HUES48 (cell line): ENCODE data around the gene TCP11L1.

Experiments
- H3K27ac ChIP-seq: one replicate; pipeline ENCODE4 v1.7.0; 2013; ENCODE audit warnings: low read depth, low read length, inconsistent platforms
- H3K27me3 ChIP-seq: 2 replicates; pipeline ENCODE4 v1.6.1; 2013; ENCODE audit warnings: mild to moderate bottlenecking, low read length; ENCODE audit not compliant: control insufficient read depth, insufficient read depth
- H3K36me3 ChIP-seq: 2 replicates; pipeline ENCODE4 v1.6.1; 2013; ENCODE audit warnings: low read length; ENCODE audit not compliant: control insufficient read depth, insufficient read depth
- H3K4me1 ChIP-seq: 2 replicates; pipeline ENCODE4 v1.6.1; 2013; ENCODE audit warnings: mild to moderate bottlenecking, low read length; ENCODE audit not compliant: control insufficient read depth, insufficient read depth
- H3K4me3 ChIP-seq: 2 replicates; pipeline ENCODE4 v1.5.1; 2013; ENCODE audit warnings: mild to moderate bottlenecking, low read depth, low read length
- H3K9ac ChIP-seq: 2 replicates; pipeline ENCODE4 v1.6.1; 2013; ENCODE audit warnings: mild to moderate bottlenecking, low read depth, low read length, moderate library complexity
- H3K9me3 ChIP-seq: 2 replicates; pipeline ENCODE4 v1.6.1; 2013; ENCODE audit warnings: low read length; ENCODE audit not compliant: control insufficient read depth, insufficient read depth

Gene TCP11L1

DNA sequence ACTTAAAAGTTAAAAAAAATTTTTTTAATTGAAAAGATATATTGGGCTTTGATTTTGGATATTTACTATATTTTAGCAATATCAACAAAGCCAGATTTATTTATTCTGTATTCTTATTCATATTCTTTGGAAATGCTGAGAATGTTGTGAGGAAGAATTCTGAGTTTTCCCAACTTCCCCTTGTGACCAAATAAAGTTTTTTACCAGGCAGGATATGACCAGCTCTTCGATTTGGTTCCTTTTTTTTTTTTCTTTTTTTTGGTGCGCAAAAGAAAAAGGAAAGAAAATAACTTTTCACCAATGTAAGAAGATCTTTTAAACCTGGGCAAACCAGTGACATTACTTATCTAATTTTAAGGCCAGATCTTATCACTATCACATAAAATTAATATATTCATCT lies 12.9 kb downstream of the TCP11L1 start:
- no peak overlapping the region for H3K4me3 ChIP-seq
- peaks cover 22% of the 10 kb centered on the region for H3K36me3 ChIP-seq
- no peaks in the 10 kb centered on the region; the same call in 1 of the 2 replicates for H3K4me1 ChIP-seq
- no peaks in the 10 kb centered on the region for H3K9me3 ChIP-seq
- H3K27me3 ChIP-seq, result no peaks in the 10 kb centered on the region
- no peak overlapping the region for H3K9ac ChIP-seq
- H3K27ac ChIP-seq, result no peak overlapping the region

DNA sequence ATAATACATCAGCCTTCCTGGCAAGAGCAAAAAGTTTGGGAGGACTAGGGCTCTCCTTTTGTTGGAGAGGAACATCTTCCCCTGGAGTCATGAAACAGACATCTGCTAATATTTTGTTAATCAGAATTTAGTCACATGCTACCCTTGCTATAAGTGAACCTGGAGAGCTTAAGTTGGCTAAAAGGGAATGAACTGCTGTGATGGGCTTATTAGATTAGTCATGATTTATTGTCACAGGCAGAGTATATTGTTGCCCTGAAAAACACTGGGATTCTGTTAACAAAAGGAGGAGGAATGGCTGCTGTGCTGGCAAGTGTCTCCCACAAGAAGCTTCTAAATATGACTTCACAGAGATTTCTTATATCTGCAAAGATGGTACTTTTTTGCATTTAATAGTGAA lies 16.0 kb downstream of the TCP11L1 start:
- Histone ChIP-seq H3K4me3 (no peak overlapping the region), H3K36me3 (peaks cover 42% of the 10 kb centered on the region), H3K27me3 (no peaks in the 10 kb centered on the region), H3K9me3 (no peaks in the 10 kb centered on the region), H3K4me1 (no peaks in the 10 kb centered on the region), H3K27ac (no peak overlapping the region), H3K9ac (no peak overlapping the region)

DNA sequence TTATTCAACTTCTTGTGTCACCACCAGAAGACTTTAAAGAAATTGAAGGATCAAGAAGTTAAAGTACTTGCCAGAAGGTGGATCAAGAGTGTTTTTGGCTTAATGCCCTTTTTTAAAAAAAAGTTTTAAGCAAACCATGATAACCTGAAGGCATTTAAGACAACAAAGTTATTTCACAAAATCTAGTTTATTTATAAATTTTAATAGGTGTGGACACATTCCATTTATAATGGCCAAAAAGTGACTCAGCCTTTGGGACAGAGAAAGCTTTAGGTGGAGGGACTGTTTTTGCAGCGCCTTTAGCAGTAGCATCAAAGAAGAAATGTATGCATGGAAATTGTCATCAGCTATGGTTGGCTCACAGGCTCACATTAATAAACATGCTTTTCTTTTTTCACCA lies 17.9 kb downstream of the TCP11L1 start:
- Histone ChIP-seq H3K4me1 (no peaks in the 10 kb centered on the region), H3K27me3 (no peaks in the 10 kb centered on the region)

DNA sequence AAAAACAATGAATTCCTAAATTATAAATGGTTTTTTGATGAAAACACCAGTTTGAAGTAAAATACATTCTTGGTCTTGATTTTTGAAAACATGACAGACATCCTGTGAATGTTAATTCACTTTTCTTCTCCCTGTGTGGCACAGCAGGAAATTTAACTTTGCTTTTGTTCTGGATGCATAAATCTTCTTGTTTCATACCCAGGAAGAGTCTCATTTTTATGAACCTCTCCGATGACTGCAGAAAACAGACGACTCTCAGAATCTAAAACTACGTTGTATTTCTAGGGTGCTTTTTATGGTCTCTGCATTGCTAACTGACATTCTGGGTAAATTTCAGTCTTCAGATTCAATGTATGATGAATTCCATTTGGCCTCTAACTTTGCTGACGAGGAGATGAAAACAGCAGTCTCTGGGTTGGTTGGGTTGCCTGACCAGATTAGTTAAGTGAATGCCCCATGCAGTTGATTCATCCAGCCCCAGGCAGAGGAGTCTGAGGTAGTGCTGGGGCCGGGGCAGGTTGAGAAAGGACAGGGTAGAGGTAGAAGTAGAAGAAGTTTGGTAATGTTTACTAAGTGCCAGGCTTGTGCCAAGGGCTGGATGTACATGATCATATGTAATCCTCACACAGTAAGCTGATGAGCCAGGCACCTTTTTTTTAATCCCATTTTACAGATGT lies 20.1 kb downstream of the TCP11L1 start:
- Histone ChIP-seq H3K36me3 (peaks cover 72% of the 10 kb centered on the region), H3K27ac (no peak overlapping the region), H3K4me1 (no peaks in the 10 kb centered on the region), H3K9ac (no peak overlapping the region), H3K27me3 (no peaks in the 10 kb centered on the region), H3K4me3 (no peak overlapping the region), H3K9me3 (no peaks in the 10 kb centered on the region)

More for the DNA sequence above, 17.9 kb downstream of the TCP11L1 start:
- Histone ChIP-seq H3K9ac (no peak overlapping the region), H3K4me3 (no peak overlapping the region), H3K27ac (no peak overlapping the region), H3K9me3 (no peaks in the 10 kb centered on the region), H3K36me3 (peaks cover 56% of the 10 kb centered on the region)

DNA sequence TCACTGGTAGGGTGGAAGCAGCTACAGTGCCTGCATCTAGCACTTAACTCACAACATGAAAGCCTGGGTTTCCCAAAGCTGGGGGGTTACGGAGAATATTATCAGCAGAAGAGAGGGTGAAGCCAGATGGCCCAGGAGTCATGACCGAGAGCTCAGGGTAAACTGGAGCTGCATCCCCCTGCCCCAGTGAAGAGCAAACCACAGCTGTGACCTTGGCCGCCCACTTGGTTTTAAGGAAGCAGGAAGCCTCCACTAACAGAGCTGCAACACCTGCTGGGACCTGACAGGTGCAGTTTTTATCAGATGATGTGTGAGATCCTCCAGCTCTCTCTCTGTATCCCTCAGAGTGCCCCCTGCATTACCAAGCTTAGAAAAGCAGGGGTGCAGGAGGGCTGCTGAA lies 20.9 kb downstream of the TCP11L1 start:
- no peak overlapping the region for H3K27ac ChIP-seq
- peaks cover 64% of the 10 kb centered on the region for H3K36me3 ChIP-seq
- no peaks in the 10 kb centered on the region for H3K9me3 ChIP-seq
- H3K27me3 ChIP-seq, result no peaks in the 10 kb centered on the region
- no peaks in the 10 kb centered on the region for H3K4me1 ChIP-seq
- H3K4me3 ChIP-seq, result no peak overlapping the region
- H3K9ac ChIP-seq, result no peak overlapping the region

DNA sequence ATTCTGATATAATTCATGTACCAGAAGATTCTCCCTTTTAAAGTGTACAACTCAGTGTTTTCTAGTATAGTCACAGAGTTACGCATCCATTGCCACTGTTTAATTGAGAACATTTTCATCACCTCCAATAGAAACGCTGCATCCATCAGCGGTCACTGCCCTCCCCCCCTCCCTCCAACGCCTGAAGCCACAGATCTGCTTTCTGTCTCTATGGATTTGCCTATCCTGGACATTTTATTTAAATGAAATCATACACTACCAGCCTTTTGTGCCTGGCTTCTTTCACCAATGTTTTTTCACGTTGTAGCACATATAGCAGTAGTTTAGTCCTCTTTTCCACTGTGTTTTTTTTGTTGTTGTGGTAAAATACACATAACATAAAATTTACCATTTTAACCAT lies 22.8 kb downstream of the TCP11L1 start:
- no peak overlapping the region for H3K9ac ChIP-seq
- no peak overlapping the region for H3K27ac ChIP-seq
- no peaks in the 10 kb centered on the region for H3K4me1 ChIP-seq
- no peaks in the 10 kb centered on the region for H3K9me3 ChIP-seq
- no peaks in the 10 kb centered on the region for H3K27me3 ChIP-seq
- no peak overlapping the region for H3K4me3 ChIP-seq
- peaks cover 76% of the 10 kb centered on the region for H3K36me3 ChIP-seq

DNA sequence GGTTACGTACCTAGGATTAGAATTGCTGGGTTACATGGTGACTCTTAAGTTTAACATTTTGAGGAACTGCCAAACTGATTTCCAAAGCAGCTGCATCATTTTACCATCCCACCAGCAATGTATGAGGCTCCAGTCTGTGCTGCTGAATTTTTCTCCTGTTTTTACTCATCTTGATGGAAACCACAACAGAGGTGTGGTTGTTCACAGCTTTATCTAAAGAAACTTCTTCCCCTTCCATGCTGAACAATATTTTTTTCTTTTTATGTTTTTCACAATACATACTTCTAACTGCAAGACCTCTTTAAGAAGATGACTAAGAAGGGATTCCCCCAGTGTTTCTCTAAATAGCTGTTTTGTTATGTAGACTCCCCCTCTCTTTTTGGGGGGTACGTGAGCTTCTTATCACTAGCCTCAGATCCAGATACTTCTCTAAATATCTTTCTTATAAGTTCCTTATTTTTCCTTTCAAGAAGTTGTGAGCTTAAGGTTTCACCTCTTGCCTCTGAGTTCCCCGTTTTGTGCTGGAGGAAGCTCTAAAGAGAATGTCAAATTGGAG lies 24.0 kb downstream of the TCP11L1 start:
- no peak overlapping the region for H3K27ac ChIP-seq
- H3K4me3 ChIP-seq, result no peak overlapping the region

DNA sequence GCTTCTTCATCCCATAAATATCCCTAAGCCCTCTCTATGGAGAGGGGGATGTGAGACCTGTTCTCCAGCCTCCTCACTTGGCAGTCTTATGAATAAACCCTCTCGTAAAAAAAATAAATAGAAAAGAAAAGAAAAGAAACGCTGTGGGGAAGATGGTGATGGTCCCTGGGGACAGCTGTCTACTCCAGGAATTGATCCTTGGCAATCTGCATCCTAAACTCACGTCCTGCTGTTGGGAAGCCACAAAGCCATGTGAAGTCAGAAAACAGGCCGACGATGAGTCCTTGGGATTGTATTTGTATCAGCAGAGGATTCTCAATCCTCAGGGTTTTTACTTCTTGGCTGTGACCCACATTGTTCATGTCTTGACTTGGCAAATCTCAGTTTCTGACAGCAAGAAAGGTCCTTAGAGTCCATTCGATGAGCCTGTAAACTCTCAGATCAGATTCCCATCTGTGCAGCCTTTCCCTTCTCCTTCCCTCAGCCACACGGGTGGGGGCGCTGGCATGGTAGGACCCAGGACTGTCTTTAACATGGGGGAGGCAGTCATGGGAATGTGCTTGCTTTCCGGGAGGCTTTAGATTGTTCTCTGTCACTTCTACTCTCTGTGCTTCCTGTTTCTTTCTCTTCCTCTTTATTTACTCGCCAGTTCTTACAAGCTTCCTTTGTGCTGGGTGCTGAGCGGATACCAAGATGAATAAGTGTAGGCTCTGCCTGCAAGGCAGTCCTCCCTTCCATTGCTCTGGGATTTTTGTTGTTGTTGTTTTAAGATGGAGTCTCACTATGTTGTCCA lies 24.9 kb downstream of the TCP11L1 start:
- Histone ChIP-seq H3K27me3 (no peaks in the 10 kb centered on the region), H3K27ac (no peak overlapping the region), H3K4me3 (no peak overlapping the region), H3K36me3 (peaks cover 67% of the 10 kb centered on the region), H3K4me1 (no peaks in the 10 kb centered on the region), H3K9ac (no peak overlapping the region), H3K9me3 (no peaks in the 10 kb centered on the region)

More for the DNA sequence above, 24.0 kb downstream of the TCP11L1 start:
- Histone ChIP-seq H3K27me3 (no peaks in the 10 kb centered on the region), H3K9ac (no peak overlapping the region), H3K9me3 (no peaks in the 10 kb centered on the region), H3K36me3 (peaks cover 72% of the 10 kb centered on the region), H3K4me1 (no peaks in the 10 kb centered on the region)

DNA sequence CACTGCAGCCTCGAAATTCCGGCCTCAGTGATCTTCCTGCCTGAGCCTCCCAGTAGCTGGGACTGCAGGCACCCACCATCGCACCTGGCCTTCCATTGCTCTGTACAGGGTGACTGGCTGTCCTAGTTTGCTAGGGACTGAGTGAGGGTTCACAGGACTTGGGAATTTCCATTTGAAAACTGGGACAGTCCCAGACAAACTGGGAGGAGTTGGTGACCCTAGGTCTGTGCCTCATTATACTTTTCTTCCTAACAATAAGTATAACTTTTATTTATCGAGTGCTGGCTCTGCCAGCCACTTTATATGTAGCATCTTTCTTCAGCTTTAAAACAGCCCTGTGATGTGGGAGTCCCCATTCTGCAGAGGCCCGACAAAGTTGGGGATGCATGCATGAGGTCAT lies 25.5 kb downstream of the TCP11L1 start:
- H3K9me3 ChIP-seq, result no peaks in the 10 kb centered on the region
- no peaks in the 10 kb centered on the region for H3K27me3 ChIP-seq
- H3K4me3 ChIP-seq, result no peak overlapping the region
- H3K36me3 ChIP-seq, result peaks cover 67% of the 10 kb centered on the region
- H3K27ac ChIP-seq, result no peak overlapping the region
- H3K9ac ChIP-seq, result no peak overlapping the region
- H3K4me1 ChIP-seq, result no peaks in the 10 kb centered on the region

DNA sequence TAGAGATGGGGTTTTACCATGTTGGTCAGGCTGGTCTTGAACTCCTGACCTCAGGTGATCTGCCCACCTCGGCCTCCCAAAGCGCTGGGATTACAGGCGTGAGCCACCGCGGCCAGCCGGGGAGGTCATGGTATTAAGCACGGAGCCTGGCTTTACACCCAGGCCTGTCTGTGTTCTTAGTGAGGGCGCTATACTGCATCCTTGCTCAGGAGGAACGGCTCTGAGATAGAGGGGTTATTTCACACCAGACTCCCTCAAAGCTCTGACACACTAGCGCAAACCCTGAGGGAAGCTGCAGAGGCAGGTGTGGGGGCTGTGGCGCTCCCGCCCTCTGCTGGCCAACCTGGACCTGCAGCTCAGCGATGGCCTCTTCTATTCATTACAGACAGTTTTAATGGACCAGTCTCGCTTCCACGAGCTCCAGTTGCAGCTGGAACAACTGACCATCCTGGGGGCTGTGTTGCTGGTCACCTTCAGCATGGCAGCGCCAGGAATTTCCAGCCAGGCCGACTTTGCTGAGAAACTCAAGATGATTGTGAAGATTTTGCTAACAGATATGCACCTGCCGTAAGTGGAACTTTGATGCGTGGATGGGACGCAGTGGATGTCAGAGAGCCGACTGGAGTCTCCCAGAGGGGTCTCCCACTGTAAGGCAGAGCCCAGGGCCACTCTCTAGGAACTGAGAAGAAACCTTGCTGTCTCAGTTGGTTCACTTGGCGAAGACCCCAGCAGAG lies 26.2 kb downstream of the TCP11L1 start:
- Histone ChIP-seq H3K9ac (no peak overlapping the region), H3K9me3 (no peaks in the 10 kb centered on the region), H3K27me3 (no peaks in the 10 kb centered on the region), H3K36me3 (peaks cover 64% of the 10 kb centered on the region), H3K4me1 (no peaks in the 10 kb centered on the region), H3K4me3 (no peak overlapping the region), H3K27ac (no peak overlapping the region)
